22Rv1 (cell line): Measurements from ENCODE around the gene ALKBH6.

ENCODE experiments used
- H3K27ac ChIP-seq: fragments of 450-650 bp; 2 replicates; pipeline ENCODE4 v1.5.1; 2017
- ZFX ChIP-seq: fragments of 450-650 bp; IDR thresholded peaks from 2 replicates; pipeline ENCODE4 v1.6.1; 2017; ENCODE audit warnings: antibody characterized with exemption, borderline replicate concordance
- TF ChIP-seq, protein P1 (sequence below): fragments of 450-650 bp; IDR thresholded peaks from 2 replicates; pipeline ENCODE4 v1.5.1; 2017; ENCODE audit warnings: mild to moderate bottlenecking

ALKBH6 gene

DNA sequence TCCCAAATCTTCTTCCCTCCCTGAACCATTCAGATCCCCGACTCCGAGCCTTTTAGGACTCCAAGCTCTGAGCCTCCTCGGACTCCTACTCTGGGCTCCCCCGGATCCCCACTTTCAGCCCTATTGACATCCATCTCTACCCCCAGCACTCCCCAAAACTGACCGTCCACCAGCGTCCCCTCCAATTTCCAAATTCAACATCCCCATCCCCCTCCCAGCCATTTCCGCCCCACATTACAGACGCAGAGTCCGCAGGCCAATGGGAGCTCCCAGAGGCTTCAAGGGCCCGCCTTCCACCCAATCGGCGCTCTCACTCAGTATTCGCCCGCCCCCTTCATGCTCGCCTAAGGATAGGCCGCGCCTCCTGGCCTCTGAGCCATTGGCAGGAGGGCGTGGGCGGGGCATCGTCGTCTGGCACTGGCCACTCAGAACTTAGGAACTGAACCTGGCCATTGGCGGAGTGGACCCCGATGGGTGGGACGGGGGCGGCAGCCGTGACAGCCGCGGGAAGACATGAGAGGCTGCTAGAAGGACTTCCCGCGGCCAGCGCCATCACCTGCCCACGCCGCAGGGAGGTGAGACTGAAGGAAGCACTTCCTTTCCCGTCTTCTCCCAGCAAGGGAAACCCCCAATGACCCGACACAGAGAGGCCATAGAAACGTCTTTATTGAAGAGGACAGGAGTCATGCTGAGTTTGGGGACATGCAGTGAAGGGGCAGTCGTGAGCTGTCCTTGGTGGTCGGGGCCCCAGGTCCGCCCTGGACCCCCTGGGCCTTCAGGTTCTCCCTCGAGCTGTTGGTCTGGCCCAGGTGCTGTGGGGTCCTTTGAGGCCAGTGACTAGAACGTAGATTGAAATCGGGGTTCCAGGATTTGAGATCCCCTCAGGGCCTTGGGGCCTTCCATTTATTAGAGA lies at the start of gene ALKBH6:
TSS of gene ALKBH6 (minus strand) at position 202 of the 913 bp plus-strand sequence. CDS start 816 bp downstream, outside the sequence.
- H3K27ac ChIP-seq: peak within 1 kb of the TSS; percentile 67
- TF ChIP-seq, protein P1, sequence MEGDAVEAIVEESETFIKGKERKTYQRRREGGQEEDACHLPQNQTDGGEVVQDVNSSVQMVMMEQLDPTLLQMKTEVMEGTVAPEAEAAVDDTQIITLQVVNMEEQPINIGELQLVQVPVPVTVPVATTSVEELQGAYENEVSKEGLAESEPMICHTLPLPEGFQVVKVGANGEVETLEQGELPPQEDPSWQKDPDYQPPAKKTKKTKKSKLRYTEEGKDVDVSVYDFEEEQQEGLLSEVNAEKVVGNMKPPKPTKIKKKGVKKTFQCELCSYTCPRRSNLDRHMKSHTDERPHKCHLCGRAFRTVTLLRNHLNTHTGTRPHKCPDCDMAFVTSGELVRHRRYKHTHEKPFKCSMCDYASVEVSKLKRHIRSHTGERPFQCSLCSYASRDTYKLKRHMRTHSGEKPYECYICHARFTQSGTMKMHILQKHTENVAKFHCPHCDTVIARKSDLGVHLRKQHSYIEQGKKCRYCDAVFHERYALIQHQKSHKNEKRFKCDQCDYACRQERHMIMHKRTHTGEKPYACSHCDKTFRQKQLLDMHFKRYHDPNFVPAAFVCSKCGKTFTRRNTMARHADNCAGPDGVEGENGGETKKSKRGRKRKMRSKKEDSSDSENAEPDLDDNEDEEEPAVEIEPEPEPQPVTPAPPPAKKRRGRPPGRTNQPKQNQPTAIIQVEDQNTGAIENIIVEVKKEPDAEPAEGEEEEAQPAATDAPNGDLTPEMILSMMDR: peak; percentile 15; the same call in 1 of the 2 replicates
- TF ChIP-seq ZFX: no peak

GRCh38 chr19:36061367-36061766 lies 47.4 kb upstream of the ALKBH6 start:
- no peak for TF ChIP-seq ZFX
- TF ChIP-seq, protein P1: no peak
- H3K27ac ChIP-seq: no peak overlapping the region

- TF ChIP-seq, protein P1: peak; percentile 33; the same call in 1 of the 2 replicates
- no peak for TF ChIP-seq ZFX
- H3K27ac ChIP-seq: no peak overlapping the region
These were observed 46.4 kb upstream of the ALKBH6 start for GRCh38 chr19:36060430-36060829.

DNA sequence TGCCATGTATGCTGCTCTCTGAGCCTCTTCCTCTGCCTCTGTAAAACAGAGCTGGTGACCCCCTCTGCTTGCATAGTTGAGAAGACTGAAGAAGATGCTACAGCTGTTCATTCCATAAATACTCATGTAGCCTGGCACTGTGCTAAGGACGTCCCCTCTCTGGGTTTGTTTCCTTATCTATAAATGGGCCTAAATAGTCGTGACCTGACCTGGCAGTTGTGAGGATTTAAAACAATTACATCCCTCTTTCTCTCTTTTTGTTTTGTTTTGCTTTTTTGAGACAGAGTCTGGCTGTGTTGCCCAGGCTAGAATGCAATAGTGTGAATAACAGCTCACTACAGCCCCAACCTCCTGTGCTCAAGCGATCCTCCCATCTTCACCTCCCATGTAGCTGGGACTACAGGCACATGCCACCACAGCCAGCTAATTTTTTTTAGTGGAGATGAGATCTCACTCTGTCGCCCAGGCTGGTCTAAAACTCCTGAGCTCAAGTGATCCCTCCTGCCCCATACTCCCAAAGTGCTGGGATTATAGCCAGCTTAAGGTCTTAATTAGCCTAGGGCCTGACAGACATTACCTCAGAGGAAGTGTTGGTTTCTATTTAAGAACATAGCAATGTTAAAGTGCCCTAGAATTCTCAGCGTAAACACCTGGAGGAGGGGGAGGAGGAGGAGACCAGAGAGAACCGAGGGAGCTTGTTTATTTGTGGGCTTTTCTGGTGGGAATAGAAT lies 45.3 kb upstream of the ALKBH6 start:
- TF ChIP-seq, protein P1: no peak
- TF ChIP-seq ZFX: no peak
- H3K27ac ChIP-seq: no peak overlapping the region

DNA sequence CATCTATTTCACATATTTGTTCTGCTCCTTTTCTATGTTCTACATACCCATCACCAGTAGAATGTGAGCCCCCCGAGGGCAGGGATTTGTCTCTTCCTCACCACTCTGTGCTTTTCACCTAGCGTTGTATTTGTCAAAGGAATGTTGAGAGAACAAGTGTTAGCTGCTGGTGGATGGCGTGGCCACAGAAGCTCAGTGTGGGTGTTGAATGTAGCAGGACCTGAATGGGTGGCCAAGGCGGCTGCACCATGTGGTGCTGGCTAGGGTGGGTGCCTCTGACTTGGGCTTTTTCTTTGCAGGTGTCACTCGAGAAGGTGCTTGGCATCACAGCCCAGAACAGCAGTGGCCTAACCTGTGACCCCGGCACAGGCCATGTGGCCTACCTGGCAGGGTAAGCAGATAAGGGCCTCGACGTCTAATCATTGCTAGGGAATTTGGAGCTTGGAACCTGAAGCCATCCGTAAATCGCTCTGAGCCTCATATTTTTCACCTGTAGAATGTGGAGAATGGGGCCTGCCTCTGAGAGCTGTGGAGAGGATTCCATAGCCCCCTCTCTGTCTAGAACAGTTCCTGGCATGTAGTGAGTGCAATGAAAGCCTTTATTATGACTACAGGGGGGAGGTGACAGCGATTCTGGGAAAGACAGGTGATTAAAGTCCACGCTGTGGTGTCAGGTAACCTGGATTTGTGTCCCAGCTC lies 44.6 kb upstream of the ALKBH6 start:
- TF ChIP-seq, protein P1: no peak
- no peak for TF ChIP-seq ZFX
- no peak overlapping the region for H3K27ac ChIP-seq

GRCh38 chr19:36054733-36055686 lies 41.0 kb upstream of the ALKBH6 start, which contains the start of gene WDR62:
Gene WDR62 (plus strand): TSS chr19:36054897. CDS start chr19:36054972, 75 bp downstream.
- peak within 1 kb of the TSS; percentile 97 for H3K27ac ChIP-seq
- TF ChIP-seq ZFX: no peak
- TF ChIP-seq, protein P1: no peak
